DND-41 (cell line): ENCODE measurements around the gene LONP2.
"Not testable (repeated sequence)": the region's sequence is repeated elsewhere in the genome, so short reads cannot be mapped to it uniquely, and the experiment has no call there.

Source experiments
- ATAC-seq: fragments of 200-7000 bp; cut with Tn5 transposase; 3 replicates; pipeline ENCODE4 v1.9.1; 2021; ENCODE audit warnings: low read depth; ENCODE audit not compliant: insufficient read depth
- DNase-seq: peaks from one replicate; pipeline ENCODE4 v3.0.0-alpha.2; 2020
- H2AFZ ChIP-seq: 2 replicates; pipeline ENCODE4 v1.6.0; 2012; ENCODE audit warnings: low read depth, low read length
- H3K27ac ChIP-seq: 2 replicates; pipeline ENCODE4 v1.5.1; 2012; ENCODE audit warnings: low read length, inconsistent platforms
- H3K27me3 ChIP-seq: fragments of 200-600 bp; sonication (generic); 2 replicates; pipeline ENCODE4 v1.6.0; 2012; ENCODE audit warnings: low read length, mild to moderate bottlenecking, inconsistent platforms; ENCODE audit not compliant: insufficient read depth, poor library complexity
- H3K36me3 ChIP-seq: 2 replicates; pipeline ENCODE4 v1.5.1; 2012; ENCODE audit warnings: low read length, inconsistent platforms; ENCODE audit not compliant: insufficient read depth
- H3K4me1 ChIP-seq: 2 replicates; pipeline ENCODE4 v1.5.1; 2012; ENCODE audit warnings: mild to moderate bottlenecking, low read length; ENCODE audit not compliant: insufficient read depth
- H3K4me2 ChIP-seq: 2 replicates; pipeline ENCODE4 v1.6.0; 2012; ENCODE audit warnings: mild to moderate bottlenecking, moderate library complexity, low read length, inconsistent platforms; ENCODE audit not compliant: insufficient read depth
- H3K4me3 ChIP-seq, 2 experiments: fragments of 200-600 bp in 1 of 2; shearing (Covaris generic) in 1 of 2; 2 replicates each; pipeline ENCODE4 v1.5.1; 2012 to 2016; ENCODE audit warnings: inconsistent platforms in 2 of 2, low read length in 2 of 2, mild to moderate bottlenecking in 2 of 2, low read depth in 1 of 2, moderate library complexity in 1 of 2
- H3K79me2 ChIP-seq: 2 replicates; pipeline ENCODE4 v1.6.0; 2012; ENCODE audit warnings: low read length, inconsistent platforms; ENCODE audit not compliant: insufficient read depth
- H3K9ac ChIP-seq: 2 replicates; pipeline ENCODE4 v1.6.0; 2012; ENCODE audit warnings: low read depth, mild to moderate bottlenecking, inconsistent platforms, low read length, moderate library complexity
- H3K9me3 ChIP-seq: 2 replicates; pipeline ENCODE4 v1.5.1; 2012; ENCODE audit warnings: low read length, moderate library complexity, mild to moderate bottlenecking, inconsistent platforms; ENCODE audit not compliant: insufficient read depth, severe bottlenecking
- H4K20me1 ChIP-seq: 2 replicates; pipeline ENCODE4 v1.6.0; 2012; ENCODE audit warnings: low read length; ENCODE audit not compliant: insufficient read depth
- EZH2 ChIP-seq: IDR thresholded peaks from 3 replicates; pipeline ENCODE4 v1.6.1; 2012; ENCODE audit warnings: borderline replicate concordance, low read depth, mild to moderate bottlenecking, moderate library complexity, low read length, inconsistent platforms; ENCODE audit not compliant: severe bottlenecking
- TF ChIP-seq, protein P1 (sequence below): IDR thresholded peaks from 2 replicates; pipeline ENCODE4 v1.5.1; 2012; ENCODE audit warnings: borderline replicate concordance, low read length, moderate library complexity, mild to moderate bottlenecking; ENCODE audit not compliant: poor library complexity, severe bottlenecking; ENCODE audit errors: extremely low read depth

The LONP2 gene

DNA sequence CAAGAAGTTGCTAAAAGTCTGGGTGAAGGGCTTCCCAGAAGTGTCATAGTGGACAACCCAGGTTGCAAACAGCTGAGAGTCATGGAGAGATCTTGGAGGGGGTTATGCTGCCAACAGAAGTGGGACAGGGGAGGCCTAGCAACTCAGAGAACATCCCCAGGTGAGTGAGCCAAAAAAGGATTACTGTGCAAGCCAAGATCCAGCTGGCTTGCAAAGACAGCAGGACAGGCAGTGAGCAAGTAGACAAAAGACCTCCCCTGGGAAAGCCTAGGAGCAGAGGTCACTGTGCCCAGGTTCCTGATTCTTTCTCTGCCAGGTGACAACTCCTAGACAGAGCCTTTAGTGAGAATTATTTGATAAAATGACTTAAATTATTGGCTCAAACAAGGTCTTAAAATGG lies 9.5 kb upstream of the LONP2 start:
- H3K4me3 ChIP-seq: no peak overlapping the region
- H2AFZ ChIP-seq: no peak overlapping the region
- no peak for DNase-seq
- H3K27me3 ChIP-seq: no peaks in the 10 kb centered on the region
- no peaks in the 10 kb centered on the region for H3K79me2 ChIP-seq
- TF ChIP-seq, protein P1, sequence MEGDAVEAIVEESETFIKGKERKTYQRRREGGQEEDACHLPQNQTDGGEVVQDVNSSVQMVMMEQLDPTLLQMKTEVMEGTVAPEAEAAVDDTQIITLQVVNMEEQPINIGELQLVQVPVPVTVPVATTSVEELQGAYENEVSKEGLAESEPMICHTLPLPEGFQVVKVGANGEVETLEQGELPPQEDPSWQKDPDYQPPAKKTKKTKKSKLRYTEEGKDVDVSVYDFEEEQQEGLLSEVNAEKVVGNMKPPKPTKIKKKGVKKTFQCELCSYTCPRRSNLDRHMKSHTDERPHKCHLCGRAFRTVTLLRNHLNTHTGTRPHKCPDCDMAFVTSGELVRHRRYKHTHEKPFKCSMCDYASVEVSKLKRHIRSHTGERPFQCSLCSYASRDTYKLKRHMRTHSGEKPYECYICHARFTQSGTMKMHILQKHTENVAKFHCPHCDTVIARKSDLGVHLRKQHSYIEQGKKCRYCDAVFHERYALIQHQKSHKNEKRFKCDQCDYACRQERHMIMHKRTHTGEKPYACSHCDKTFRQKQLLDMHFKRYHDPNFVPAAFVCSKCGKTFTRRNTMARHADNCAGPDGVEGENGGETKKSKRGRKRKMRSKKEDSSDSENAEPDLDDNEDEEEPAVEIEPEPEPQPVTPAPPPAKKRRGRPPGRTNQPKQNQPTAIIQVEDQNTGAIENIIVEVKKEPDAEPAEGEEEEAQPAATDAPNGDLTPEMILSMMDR: no peak
- TF ChIP-seq EZH2: no peak
- H3K4me2 ChIP-seq: no peak overlapping the region
- H4K20me1 ChIP-seq: no peaks in the 10 kb centered on the region
- no peaks in the 10 kb centered on the region for H3K4me1 ChIP-seq
- no peak overlapping the region for H3K27ac ChIP-seq
- H3K9me3 ChIP-seq: no peaks in the 10 kb centered on the region
- no peaks in the 10 kb centered on the region for H3K36me3 ChIP-seq
- H3K9ac ChIP-seq: no peak overlapping the region
- ATAC-seq: no peak

DNA sequence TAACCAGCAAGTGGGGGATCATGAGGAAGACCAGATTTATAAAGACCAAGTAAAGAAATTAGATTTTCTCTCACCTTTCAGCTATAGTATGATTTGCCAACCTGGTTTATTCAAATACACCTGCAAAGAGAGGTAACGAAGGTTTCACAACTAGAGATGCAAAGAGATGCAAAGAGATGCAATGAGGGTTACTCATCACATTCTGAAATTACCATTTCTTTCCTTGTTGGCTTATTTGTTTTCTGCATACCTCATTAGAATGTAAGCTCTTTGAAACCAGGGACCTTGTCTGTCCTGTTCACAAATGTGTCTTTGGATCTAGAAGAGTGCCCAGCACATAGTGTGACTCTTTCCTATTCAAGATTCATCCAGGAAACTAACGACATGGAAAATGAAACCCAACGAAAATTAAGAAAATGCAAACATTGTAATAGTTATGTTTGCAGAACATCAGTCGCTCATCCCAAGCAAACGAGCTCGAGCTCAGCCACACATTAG lies 9.0 kb upstream of the LONP2 start:
- ATAC-seq (no peak), DNase-seq (no peak)
- no peaks in the 10 kb centered on the region for H4K20me1 ChIP-seq
- no peak overlapping the region for H3K27ac ChIP-seq
- H3K79me2 ChIP-seq: no peaks in the 10 kb centered on the region
- no peak overlapping the region for H3K4me2 ChIP-seq
- no peak overlapping the region for H3K4me3 ChIP-seq
- H3K9ac ChIP-seq: no peak overlapping the region
- no peaks in the 10 kb centered on the region for H3K36me3 ChIP-seq
- no peaks in the 10 kb centered on the region for H3K4me1 ChIP-seq
- H2AFZ ChIP-seq: no peak overlapping the region
- TF ChIP-seq, protein P1: no peak
- no peak for TF ChIP-seq EZH2
- H3K27me3 ChIP-seq: no peaks in the 10 kb centered on the region
- H3K9me3 ChIP-seq: no peaks in the 10 kb centered on the region

DNA sequence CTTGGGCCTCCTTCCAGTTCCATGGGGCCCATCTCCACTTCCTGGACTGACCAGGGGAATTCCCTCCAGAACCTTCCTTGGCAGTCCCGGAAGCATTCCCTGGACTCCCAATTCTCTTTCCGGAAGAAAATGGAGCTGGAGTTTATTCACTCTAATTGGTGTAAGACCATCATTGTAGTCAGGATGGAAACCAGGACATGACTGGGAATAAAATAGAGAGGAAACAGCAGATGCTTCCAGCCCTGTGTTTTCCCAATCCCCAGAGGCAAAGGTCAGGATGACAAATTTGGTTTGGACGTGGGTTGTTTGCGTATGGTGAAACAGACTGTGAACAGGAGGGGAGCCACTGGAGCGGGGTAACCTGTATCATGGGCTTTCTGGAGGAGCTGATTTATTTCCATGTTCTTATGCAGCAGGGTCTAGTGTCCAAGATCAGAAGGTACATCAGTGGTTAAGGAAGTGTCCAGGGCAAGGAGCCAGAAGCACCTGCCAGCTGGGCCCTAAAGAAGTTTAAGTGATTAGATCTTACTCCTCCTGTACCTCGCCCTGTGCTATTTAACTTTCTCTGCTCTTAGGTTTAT lies 8.5 kb upstream of the LONP2 start:
- Histone ChIP-seq H3K4me3 (no peak overlapping the region), H3K36me3 (no peaks in the 10 kb centered on the region), H3K9me3 (no peaks in the 10 kb centered on the region), H2AFZ (no peak overlapping the region), H3K27ac (no peak overlapping the region), H3K4me1 (no peaks in the 10 kb centered on the region), H3K79me2 (no peaks in the 10 kb centered on the region), H3K27me3 (no peaks in the 10 kb centered on the region), H3K4me2 (no peak overlapping the region), H3K9ac (no peak overlapping the region), H4K20me1 (no peaks in the 10 kb centered on the region)
- TF ChIP-seq, protein P1: no peak
- no peak for TF ChIP-seq EZH2
- no peak for DNase-seq
- no peak for ATAC-seq

DNA sequence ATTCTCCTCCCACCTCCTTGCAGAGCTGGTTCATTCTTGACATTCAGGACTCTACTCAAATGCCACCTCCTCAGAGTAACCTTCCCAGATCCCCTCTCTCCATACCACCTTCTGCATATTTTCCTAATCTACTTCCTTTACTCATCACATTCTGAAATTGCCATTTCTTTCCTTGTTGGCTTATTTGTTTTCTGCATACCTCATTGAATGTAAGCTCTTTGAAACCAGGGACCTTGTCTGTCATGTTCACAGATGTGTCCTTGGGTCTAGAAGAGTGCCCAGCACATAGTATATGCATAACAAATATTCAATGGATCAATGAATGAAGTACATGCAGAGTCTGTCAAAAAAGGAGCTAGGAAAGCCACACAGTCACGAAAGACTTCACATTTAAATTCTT lies 7.8 kb upstream of the LONP2 start:
- Histone ChIP-seq H3K27me3 (no peaks in the 10 kb centered on the region), H3K9ac (no peak overlapping the region), H3K27ac (no peak overlapping the region), H3K79me2 (no peaks in the 10 kb centered on the region), H4K20me1 (no peaks in the 10 kb centered on the region), H3K4me1 (no peaks in the 10 kb centered on the region), H3K36me3 (no peaks in the 10 kb centered on the region), H3K4me3 (no peak overlapping the region), H3K4me2 (no peak overlapping the region), H3K9me3 (no peaks in the 10 kb centered on the region), H2AFZ (no peak overlapping the region)
- TF ChIP-seq, protein P1: no peak
- no peak for TF ChIP-seq EZH2
- DNase-seq (no peak), ATAC-seq (no peak)

DNA sequence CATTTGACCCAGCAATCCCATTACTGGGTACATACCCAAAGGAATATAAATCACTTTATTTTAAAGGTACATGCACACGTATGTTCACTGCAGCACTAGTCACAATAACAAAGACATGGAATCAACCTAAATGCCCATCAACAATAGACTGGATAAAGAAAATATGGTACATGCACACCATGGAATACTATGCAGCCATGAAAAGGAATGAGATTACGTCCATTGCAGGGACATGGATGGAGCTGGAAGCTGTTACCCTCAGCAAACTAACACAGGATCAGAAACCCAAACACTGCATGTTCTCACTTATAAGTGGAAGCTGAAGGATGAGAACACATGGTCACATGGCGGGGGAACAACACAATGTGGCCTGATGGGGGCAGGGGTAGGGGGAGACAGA lies 4.0 kb upstream of the LONP2 start:
- H3K4me2 ChIP-seq, H3K36me3 ChIP-seq, H3K9me3 ChIP-seq, H3K4me3 ChIP-seq, H4K20me1 ChIP-seq, DNase-seq, H2AFZ ChIP-seq, ATAC-seq, H3K9ac ChIP-seq, H3K27me3 ChIP-seq, H3K27ac ChIP-seq: not testable (repeated sequence)
- peaks cover 11% of the 10 kb centered on the region for H3K4me1 ChIP-seq
- H3K79me2 ChIP-seq: peaks cover 11% of the 10 kb centered on the region
